Measurements from ENCODE around the gene OLFML2B.

- TF ChIP-seq POLR2A (IDR thresholded peaks at IDR 0.05) = no peak
- TF ChIP-seq CTCF (IDR thresholded peaks at IDR 0.05) = no peak
Measured at GRCh38 chr1:161989786-161990185, 33.9 kb downstream of the OLFML2B start.
